GM12878 (cell line): ENCODE data around the gene SLC22A23.

Experiments used
- CHD4 ChIP-seq: fragments of 200-600 bp; sonication (generic); IDR thresholded peaks from 2 replicates; pipeline ENCODE4 v1.6.1; 2016; ENCODE audit warnings: mild to moderate bottlenecking
- CTCF ChIP-seq, 3 experiments: IDR thresholded peaks in 2 of 3; conservative IDR thresholded peaks in 1 of 3; 2 replicates each; pipeline ENCODE4 v1.5.1; 2011; ENCODE audit warnings: low read depth in 3 of 3, low read length in 3 of 3, mild to moderate bottlenecking in 3 of 3, control low read depth in 2 of 3, moderate library complexity in 2 of 3, inconsistent platforms in 1 of 3, mixed read lengths in 1 of 3; ENCODE audit not compliant: control insufficient read depth in 2 of 3, insufficient read depth in 1 of 3; ENCODE audit errors: extremely low read depth in 1 of 3
- ETV6 ChIP-seq, 2 experiments: fragments of 450-650 bp in 1 of 2; IDR thresholded peaks in 1 of 2; conservative IDR thresholded peaks in 1 of 2; 2 replicates each; pipeline ENCODE4 v1.6.1; 2014; ENCODE audit warnings: antibody characterized with exemption in 1 of 2, borderline replicate concordance in 1 of 2, low read depth in 1 of 2, mild to moderate bottlenecking in 1 of 2, moderate library complexity in 1 of 2
- EZH2 ChIP-seq: IDR thresholded peaks from 2 replicates; pipeline ENCODE4 v1.6.1; 2012; ENCODE audit warnings: low read depth, mild to moderate bottlenecking, control low read depth, inconsistent platforms, low read length, borderline replicate concordance; ENCODE audit not compliant: control insufficient read depth
- JUND ChIP-seq: IDR thresholded peaks from 2 replicates; pipeline ENCODE4 v1.6.1; 2012; ENCODE audit warnings: low read depth, mild to moderate bottlenecking, low read length, improper control_type of control experiment, moderate library complexity
- TAF1 ChIP-seq: IDR thresholded peaks from 2 replicates; pipeline ENCODE4 v1.6.1; 2011; ENCODE audit warnings: mild to moderate bottlenecking, low read depth, low read length, borderline replicate concordance
- TCF12 ChIP-seq: IDR thresholded peaks from 2 replicates; pipeline ENCODE4 v1.6.1; 2011; ENCODE audit warnings: low read depth, mild to moderate bottlenecking, low read length
- ZBTB4 ChIP-seq: fragments of 450-650 bp; formaldehyde crosslinking; IDR thresholded peaks from 2 replicates; pipeline ENCODE4 v1.4.0; 2022; ENCODE audit warnings: mild to moderate bottlenecking, moderate library complexity
- ZNF274 ChIP-seq: IDR thresholded peaks from one replicate; pipeline ENCODE4 v1.8.0; 2011; ENCODE audit not compliant: insufficient read length, insufficient read depth
- ZZZ3 ChIP-seq: IDR thresholded peaks from 2 replicates; pipeline ENCODE4 v1.6.1; 2011; ENCODE audit warnings: low read depth; ENCODE audit not compliant: control insufficient read depth, insufficient read length
- TF ChIP-seq, protein P1 (sequence below): IDR thresholded peaks from 2 replicates; pipeline ENCODE4 v1.6.1; 2012; ENCODE audit warnings: low read depth, low read length, improper control_type of control experiment

DNA sequence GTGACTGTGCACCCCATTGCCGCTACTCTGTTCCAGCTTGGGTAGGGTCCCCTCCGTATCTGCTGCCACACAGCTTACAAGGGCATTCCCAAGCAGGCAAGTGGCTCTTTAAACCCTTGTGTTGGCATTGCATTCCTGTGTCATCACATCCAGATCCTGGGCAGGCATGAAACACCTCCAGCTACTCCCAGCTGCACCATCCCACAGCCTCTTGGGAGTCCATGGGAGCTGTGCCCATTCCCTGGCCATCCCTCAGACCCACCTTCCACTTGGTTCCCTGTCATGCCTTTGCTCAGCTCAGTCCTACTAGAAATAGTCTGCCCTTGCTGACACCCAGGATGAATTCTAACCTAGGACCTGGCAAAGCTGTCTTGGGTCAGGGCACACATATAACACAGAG lies 110.4 kb downstream of the SLC22A23 start:
- no peak for TF ChIP-seq TCF12
- no peak for TF ChIP-seq TAF1
- TF ChIP-seq ZNF274 = no peak
- TF ChIP-seq, protein P1, sequence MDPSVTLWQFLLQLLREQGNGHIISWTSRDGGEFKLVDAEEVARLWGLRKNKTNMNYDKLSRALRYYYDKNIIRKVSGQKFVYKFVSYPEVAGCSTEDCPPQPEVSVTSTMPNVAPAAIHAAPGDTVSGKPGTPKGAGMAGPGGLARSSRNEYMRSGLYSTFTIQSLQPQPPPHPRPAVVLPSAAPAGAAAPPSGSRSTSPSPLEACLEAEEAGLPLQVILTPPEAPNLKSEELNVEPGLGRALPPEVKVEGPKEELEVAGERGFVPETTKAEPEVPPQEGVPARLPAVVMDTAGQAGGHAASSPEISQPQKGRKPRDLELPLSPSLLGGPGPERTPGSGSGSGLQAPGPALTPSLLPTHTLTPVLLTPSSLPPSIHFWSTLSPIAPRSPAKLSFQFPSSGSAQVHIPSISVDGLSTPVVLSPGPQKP = no peak
- TF ChIP-seq CHD4 = no peak
- TF ChIP-seq ZBTB4 = no peak
- TF ChIP-seq ETV6 (conservative IDR thresholded peaks at IDR 0.05 in 1 of 2, IDR thresholded peaks at IDR 0.05 in 1 of 2; ENCODE audit: borderline replicate concordance in 1 of 2, low read depth in 1 of 2) = no peak
- no peak for TF ChIP-seq EZH2
- TF ChIP-seq ZZZ3 = no peak
- TF ChIP-seq CTCF (IDR thresholded peaks at IDR 0.05 in 2 of 3, conservative IDR thresholded peaks at IDR 0.05 in 1 of 3; ENCODE audit: control insufficient read depth in 2 of 3, extremely low read depth in 1 of 3, insufficient read depth in 1 of 3, low read depth in 3 of 3, low read length in 3 of 3) = no peak
- TF ChIP-seq JUND = no peak
